Right atrium auricular region (tissue), 2 donors: ENCODE measurements around the gene CRYGS. TPM values are rescaled to one million over a fixed set of nuclear protein-coding genes. Genes with fewer than 3 reads are reported as not detected.

Source experiments
- DNase-seq: peaks from one replicate; pipeline ENCODE4 v3.0.0-alpha.2; 2019; ENCODE audit warnings: low spot score
- H3K27ac ChIP-seq, 2 donors: fragments of 200-600 bp; sonication (generic); 1 replicate in 1 of 2; 2 replicates in 1 of 2; pipeline ENCODE4 v1.5.1; 2016 to 2019
- H3K27me3 ChIP-seq, 2 donors: fragments of 200-600 bp; sonication (generic); one replicate each; pipeline versions ENCODE4 v1.5.1 to v1.6.0; 2017 to 2019
- H3K36me3 ChIP-seq: fragments of 200-600 bp; sonication (generic); one replicate; pipeline ENCODE4 v1.5.1; 2016
- H3K4me1 ChIP-seq, 2 donors: fragments of 200-600 bp; sonication (generic); one replicate each; pipeline versions ENCODE4 v1.5.1 to v1.6.0; 2017 to 2019
- H3K4me3 ChIP-seq, 2 donors: fragments of 200-600 bp; sonication (generic); 1 replicate in 1 of 2; 2 replicates in 1 of 2; pipeline ENCODE4 v1.5.1; 2017 to 2019; ENCODE audit warnings: mild to moderate bottlenecking in 1 of 2, moderate library complexity in 1 of 2
- H3K9me3 ChIP-seq, 2 donors: fragments of 200-600 bp; sonication (generic); one replicate each; pipeline ENCODE4 v1.5.1; 2019
- CTCF ChIP-seq, 2 donors: fragments of 200-600 bp; sonication (generic); IDR thresholded peaks; one replicate each; pipeline ENCODE4 v1.5.1; 2019; ENCODE audit warnings: antibody characterized with exemption in 2 of 2
- total RNA-seq, 2 donors: library from RNA; depleted of rRNA; stranded (reverse); fragments of >200 nt; gene quantifications; one replicate each; pipeline ENCODE4 v1.1.0, GENCODE V29; 2016

The CRYGS gene
- total RNA-seq, 2 donors from 2014 or later = 0.67 TPM; not detected in 1

GRCh38 chr3:186529201-186529999 is 14.8 kb downstream of the CRYGS start:
- Histone ChIP-seq H3K4me3 (no peak overlapping the region), H3K9me3 (no peaks in the 10 kb centered on the region), H3K4me1 (no peaks in the 10 kb centered on the region), H3K27me3 (no peaks in the 10 kb centered on the region), H3K36me3 (no peaks in the 10 kb centered on the region), H3K27ac (no peak overlapping the region)
- no peak for DNase-seq
- no peak for TF ChIP-seq CTCF (IDR thresholded peaks at IDR 0.05)

- Histone ChIP-seq H3K36me3 (no peaks in the 10 kb centered on the region), H3K9me3 (no peaks in the 10 kb centered on the region), H3K27me3 (no peaks in the 10 kb centered on the region), H3K4me1 (no peaks in the 10 kb centered on the region), H3K27ac (no peak overlapping the region), H3K4me3 (no peak overlapping the region)
- no peak for TF ChIP-seq CTCF (IDR thresholded peaks at IDR 0.05)
- DNase-seq = no peak
Measured at GRCh38 chr3:186526256-186526606, 17.9 kb downstream of the CRYGS start.

GRCh38 chr3:186525369-186526255 is 18.6 kb downstream of the CRYGS start:
- Histone ChIP-seq H3K9me3 (no peaks in the 10 kb centered on the region), H3K4me3 (no peak overlapping the region), H3K4me1 (no peaks in the 10 kb centered on the region), H3K36me3 (no peaks in the 10 kb centered on the region), H3K27ac (no peak overlapping the region), H3K27me3 (no peaks in the 10 kb centered on the region)
- no peak for TF ChIP-seq CTCF (IDR thresholded peaks at IDR 0.05)
- no peak for DNase-seq

- no peak overlapping the region for H3K27ac ChIP-seq
- no peaks in the 10 kb centered on the region for H3K4me1 ChIP-seq
- no peak overlapping the region for H3K4me3 ChIP-seq
- TF ChIP-seq CTCF (IDR thresholded peaks at IDR 0.05) = no peak
- H3K9me3 ChIP-seq = no peaks in the 10 kb centered on the region
- no peaks in the 10 kb centered on the region for H3K27me3 ChIP-seq
- DNase-seq = no peak
- H3K36me3 ChIP-seq = no peaks in the 10 kb centered on the region
Measured at GRCh38 chr3:186524616-186525015, 19.6 kb downstream of the CRYGS start.

- DNase-seq = no peak
- H3K27ac ChIP-seq = no peak overlapping the region
- H3K4me3 ChIP-seq = no peak overlapping the region
- H3K4me1 ChIP-seq = no peaks in the 10 kb centered on the region
- no peaks in the 10 kb centered on the region for H3K27me3 ChIP-seq
- no peaks in the 10 kb centered on the region for H3K9me3 ChIP-seq
- no peak for TF ChIP-seq CTCF (IDR thresholded peaks at IDR 0.05)
- H3K36me3 ChIP-seq = no peaks in the 10 kb centered on the region
Measured at GRCh38 chr3:186523434-186523833, 20.7 kb downstream of the CRYGS start.
